Middle frontal gyrus (tissue), 1 donor: ENCODE measurements around the gene ZNF92.
"Not testable (repeated sequence)": the region's sequence is repeated elsewhere in the genome, so short reads cannot be mapped to it uniquely, and the experiment has no call there.

Experiments
- DNase-seq: peaks from one replicate; pipeline ENCODE4 v3.0.0-alpha.2; 2015; ENCODE audit warnings: low spot score; ENCODE audit errors: extremely low spot score

ZNF92 gene

GRCh38 chr7:65423286-65423685 is 49.6 kb downstream of the ZNF92 start:
- not testable (repeated sequence) for DNase-seq

- no peak for DNase-seq
These were observed 56.1 kb downstream of the ZNF92 start for GRCh38 chr7:65429642-65430343.

GRCh38 chr7:65430344-65431186 is 56.9 kb downstream of the ZNF92 start:
- DNase-seq: no peak

- DNase-seq: no peak
These were observed 60.7 kb downstream of the ZNF92 start for GRCh38 chr7:65434307-65434706.

- no peak for DNase-seq
These were observed 62.5 kb downstream of the ZNF92 start for GRCh38 chr7:65436163-65436562.

- DNase-seq: no peak
These were observed 64.9 kb downstream of the ZNF92 start for GRCh38 chr7:65438598-65438997.

- DNase-seq: no peak
These were observed 67.4 kb downstream of the ZNF92 start for GRCh38 chr7:65441010-65441409.

- DNase-seq: no peak
These were observed 70.7 kb downstream of the ZNF92 start for GRCh38 chr7:65444205-65444842.

GRCh38 chr7:65444899-65445823 is 71.5 kb downstream of the ZNF92 start:
- no peak for DNase-seq

GRCh38 chr7:65447041-65447440 is 73.4 kb downstream of the ZNF92 start:
- DNase-seq: not testable (repeated sequence)

- no peak for DNase-seq
These were observed 75.3 kb downstream of the ZNF92 start for GRCh38 chr7:65448816-65449504.

- no peak for DNase-seq
These were observed 75.8 kb downstream of the ZNF92 start for GRCh38 chr7:65449505-65449852.
